ENCODE results near the gene IFT122.
"Not testable (repeated sequence)": the region's sequence is repeated elsewhere in the genome, so short reads cannot be mapped to it uniquely, and the experiment has no call there.

IFT122 gene

DNA sequence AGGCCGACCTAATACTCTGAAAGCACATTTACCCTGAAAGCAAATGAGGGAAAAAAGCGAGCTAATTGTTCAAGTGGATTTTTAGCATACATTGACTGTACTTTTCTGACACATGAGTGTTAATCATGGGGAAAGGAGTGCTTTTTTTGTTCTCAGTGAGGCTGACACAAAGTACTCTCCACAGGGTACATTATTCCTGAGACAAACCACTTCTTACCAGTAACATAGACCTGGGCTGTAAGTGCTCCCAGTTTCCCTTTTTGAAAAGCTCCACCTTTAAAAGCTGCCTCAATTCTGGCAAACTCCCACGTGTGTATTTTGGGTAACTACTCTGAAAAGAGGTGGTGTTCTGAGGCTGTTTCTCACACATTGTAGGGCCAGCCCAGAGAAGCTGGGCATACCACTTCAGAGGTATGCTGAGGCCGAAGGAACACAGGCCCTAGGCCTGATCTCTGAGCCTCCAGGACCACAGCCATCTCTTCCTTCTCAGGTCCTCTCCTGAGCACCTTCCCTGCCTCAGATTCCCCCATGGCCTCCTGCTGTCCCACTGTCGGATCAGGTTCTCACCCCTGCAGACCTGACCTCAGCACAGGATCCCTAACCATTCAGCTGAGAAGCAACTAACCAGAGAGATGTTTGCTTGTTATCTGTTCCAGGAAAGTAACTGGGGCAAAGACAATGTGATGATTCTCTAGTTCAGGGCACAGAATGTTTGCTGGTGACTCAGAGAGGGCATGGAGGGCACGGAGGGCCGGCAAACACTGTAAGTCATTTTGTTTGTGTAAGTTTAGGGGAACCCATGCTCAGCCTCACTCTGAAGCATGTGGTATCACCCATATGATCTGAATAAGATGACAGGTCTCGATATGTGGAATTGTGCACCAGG, 58.8 kb downstream of the IFT122 start:
- FAIRE-seq: not testable (repeated sequence)

DNA sequence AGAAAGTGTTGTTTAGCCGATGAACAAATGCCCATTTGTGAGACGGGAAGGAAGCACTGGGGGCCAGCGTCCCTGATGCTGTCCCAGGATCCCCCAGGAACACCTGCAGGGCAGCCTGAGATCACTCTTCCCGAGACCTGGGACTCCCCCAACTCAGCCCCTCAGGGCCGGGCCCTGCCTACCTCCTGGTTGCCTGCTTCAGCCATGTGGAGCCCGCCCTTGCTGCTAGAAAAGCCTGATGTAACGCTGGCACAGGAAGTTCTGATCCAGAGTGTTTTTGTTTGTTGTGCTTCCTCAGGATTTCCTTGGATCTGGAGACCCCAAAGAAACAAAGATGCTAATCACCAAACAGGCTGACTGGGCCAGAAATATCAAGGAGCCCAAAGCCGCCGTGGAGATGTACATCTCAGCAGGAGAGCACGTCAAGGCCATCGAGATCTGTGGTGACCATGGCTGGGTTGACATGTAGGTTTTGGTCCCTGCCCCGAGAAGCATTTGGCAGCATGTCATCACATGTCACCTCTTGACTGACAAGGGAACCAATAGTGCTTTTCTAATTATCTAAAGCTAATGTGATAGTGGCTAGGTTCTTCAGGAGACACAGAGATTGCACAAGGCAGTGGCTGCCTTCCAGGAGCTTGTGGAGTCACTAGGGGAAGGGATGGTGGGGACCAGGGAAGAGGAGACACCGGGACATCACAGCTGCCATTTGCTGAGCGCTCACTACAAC, 59.7 kb downstream of the IFT122 start:
- not testable (repeated sequence) for FAIRE-seq

DNA sequence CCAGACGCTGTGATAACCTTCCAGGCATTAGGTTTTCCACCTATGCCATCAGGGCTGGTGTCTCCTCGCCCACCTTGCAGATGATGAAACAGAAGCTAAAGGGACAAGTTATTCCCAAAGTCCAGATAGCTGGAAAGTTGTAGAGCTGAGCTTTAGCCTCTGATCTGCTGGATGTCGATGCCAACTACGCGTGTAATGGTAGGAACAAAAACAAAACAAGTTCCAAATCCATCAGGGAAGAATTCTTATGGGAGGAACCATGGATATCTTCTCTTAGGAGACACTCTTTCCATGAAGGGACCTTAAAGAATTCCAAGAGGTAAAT, 60.3 kb downstream of the IFT122 start:
- no peak for FAIRE-seq

DNA sequence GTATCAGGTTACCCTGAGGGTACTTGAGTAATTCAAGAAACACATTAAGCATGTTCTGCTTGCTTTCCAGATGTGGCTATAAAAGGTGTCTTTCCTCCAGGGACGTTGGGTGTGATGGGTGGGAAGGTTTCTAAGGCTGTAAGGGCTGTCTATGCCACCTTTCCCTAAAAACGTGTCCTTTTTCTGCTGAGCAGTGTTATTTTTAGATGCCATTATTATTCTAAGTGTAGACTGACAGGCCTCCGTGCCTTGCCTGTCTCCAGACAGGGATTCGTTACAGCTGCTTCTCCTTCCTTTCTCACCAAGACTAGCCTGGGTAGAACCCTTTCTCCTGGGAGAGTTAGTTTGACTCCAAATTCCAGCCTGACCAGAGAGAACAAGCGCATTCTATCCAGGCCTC, 61.6 kb downstream of the IFT122 start:
- no peak for FAIRE-seq

DNA sequence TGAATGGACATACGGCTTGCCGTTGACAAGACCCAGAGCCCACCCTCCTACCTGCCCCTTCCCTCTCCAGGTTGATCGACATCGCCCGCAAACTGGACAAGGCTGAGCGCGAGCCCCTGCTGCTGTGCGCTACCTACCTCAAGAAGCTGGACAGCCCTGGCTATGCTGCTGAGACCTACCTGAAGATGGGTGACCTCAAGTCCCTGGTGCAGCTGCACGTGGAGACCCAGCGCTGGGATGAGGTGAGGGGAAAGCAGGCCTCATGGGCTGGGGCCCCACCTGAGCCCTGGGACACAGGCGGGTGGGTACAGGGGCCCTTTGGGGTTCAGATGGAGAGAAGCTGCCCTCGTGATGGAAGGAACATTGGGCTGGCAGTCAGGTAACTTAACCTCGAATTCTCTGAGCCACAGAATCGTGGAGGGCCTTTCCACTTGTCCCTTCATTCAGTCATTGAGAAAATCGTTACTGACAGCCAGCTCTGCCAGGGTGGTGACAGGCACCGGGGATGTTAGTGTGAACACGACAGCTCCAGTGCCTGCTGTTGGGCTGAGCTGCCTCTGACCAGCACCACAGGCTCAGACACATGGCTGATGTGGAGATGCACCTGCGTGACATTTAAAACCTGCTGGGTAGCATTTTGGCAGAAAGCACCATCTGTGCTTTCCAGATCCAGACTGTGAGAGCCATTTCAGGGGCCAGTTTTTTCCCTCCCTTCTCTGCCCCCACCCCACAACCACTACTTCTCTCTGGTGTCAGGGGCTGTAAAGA, 62.8 kb downstream of the IFT122 start:
- FAIRE-seq: no peak

DNA sequence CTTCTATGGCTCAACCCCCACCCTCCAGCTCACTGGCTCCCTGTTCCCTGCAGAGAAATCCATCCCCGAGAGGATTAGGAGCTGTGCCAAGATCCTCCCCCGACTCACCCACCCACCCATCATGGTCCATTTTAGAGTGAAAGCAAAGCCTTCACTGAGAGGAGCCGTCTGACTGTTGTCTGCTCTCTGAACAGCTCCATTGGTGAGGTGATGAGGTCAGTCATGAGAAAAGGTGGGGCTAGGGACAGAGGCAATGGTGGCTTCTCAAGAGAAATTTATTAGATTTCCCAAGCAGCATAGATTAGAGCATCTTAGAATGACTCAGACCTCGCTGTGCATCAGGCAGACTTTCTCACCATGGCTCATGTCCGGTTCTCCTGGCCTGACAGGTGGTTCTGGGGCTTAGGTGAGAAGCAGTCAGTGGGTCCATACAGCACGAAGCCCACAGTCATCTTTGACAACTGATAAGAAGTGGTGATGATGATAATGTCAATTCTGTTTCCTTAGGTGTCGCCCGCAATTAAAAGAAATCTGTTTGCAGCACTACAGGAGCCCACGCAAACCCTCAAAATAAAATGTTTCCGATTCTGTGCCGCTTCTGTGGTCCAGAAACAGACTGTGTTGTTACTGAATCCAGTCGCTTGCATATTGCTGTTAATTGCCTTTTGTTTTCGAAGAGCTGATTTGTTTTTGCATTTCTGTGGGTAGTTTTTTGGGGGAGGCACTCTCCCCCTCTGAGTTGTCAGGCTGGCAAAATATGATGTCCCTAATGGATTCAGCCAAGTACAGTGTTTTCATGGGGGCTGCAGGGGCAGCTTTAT, 63.7 kb downstream of the IFT122 start:
- no peak for FAIRE-seq

DNA sequence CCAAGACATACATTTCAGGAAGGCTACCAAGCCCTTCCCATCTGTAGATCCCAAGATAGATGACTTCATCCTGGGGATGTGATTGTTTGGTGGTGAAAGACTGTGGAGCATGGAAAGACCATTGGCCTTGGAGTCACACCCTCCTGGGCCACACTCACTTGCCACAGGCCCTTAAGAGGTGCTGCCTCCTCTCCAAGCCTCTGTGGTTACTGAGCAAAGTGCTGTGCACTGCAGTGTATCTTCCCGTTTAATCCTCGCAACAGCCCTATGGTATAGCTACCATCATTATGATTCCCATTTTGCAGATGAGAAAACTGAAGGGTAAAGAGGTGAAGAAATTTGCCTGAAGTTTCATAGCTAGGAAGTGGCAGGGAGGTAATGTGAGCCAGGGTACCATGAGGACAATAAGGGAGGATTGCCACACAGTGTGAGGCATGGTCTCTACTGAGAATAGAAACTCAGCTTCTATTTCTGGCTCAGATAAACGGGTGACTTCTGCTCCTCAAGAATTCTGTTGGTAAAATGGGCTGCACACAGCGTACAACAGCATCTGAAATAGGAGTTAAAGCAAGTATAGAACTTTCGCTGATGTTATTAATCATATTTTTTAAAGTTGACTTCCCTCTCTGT, 64.6 kb downstream of the IFT122 start:
- FAIRE-seq: no peak

DNA sequence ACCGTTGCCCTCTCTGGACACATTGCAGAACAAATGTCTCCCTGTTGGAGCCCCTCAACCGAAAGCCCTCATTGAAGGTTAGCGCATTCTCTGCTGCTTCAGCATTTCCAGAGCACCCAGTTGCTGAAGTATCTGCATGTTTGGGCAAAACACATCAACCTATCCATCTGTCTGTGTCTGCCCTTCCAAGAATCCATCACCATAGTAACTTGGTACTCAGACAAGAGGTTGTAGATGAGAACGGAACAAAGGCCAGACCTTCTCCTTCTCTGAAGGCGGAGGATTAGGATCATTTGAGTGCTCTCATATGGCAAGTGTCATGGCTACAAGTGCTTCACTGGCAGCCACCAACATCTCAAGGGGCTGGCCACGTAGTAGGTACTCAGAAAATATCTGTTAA, 65.3 kb downstream of the IFT122 start:
- FAIRE-seq: no peak

DNA sequence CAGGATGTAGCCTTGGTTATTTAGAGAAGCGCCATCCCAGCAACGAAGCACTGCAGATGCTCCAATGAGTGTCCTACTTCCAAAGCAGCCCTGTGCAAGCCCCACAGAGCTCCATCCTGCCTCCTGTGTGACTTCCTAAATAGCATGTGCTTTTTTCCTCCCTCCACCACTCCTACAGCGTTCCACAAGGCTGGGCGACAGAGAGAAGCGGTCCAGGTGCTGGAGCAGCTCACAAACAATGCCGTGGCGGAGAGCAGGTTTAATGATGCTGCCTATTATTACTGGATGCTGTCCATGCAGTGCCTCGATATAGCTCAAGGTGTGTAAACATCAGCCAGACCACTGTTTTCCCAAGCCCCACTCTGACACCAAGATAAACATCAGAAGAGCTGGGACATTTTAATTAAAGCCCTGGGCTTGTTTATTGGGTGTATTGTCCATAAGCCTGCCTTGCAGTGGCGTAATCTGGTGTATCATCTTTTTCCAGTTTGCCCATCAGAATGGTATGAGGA, 66.3 kb downstream of the IFT122 start:
- FAIRE-seq: no peak

DNA sequence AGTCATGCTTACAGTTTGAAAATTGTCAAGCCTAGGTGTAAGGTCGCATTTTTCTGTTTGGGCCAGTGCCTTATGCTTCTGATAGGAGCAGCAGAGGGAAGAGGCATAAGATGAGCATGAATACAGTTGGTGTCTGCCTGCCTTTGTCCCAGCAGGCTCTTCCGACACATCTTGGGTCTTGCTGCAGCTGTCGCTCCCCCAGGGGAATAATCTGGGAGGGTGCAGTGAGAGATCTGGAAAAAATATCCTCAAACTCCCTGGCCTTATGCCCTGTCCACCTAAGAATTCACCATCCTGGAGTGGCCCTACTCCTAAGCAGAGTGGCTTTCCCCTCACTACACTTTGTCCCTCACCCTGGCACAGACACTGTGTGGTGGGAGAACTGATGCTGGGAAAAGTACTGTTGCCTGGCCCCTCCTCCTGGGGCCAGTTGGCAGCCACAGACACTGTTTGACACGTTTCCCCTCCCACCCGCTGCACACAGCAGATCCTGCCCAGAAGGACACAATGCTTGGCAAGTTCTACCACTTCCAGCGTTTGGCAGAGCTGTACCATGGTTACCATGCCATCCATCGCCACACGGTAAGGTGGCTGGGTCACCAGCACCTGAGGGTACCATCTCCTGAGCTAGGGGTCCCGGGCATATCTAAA, 67.3 kb downstream of the IFT122 start:
- FAIRE-seq: no peak

DNA sequence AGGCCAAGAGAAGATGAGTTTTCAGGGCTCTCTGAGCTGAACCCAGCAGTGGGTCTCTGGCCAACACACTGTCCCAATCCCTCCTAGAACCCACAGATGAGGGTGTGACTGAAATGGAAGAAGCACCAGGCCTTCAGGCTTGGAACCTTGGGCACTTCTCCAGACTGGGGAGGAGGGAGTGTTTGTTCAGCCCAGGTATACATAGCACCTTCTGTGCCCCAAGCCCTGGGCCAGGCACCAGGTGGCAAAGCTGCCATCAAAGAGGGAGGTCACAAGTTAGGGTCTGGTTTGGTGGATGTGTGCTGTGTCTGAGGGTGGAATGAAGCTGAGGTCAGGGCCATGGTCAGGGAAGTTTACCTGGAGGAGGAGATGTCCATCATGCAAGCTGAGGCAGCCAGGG, 72.6 kb downstream of the IFT122 start:
- no peak for FAIRE-seq

DNA sequence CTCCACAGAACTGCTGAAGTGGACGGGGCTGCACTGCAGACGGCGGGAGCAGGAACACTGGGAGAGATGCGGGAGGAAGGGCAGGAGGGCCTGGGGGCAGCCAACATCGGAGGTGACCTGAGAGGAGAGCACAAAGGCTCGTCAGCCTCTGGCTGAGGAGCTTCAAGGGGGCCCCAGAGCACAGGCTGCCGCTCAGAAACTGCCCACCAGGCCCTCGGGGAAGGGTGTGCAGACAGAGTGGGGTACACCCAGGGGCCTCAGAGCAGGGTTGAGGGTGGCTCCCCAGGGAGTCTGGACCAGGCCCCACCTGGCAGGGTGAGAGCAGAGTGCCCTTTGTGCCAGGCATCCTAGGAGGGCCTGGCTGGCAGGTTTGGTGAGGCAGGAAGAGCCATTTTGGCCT, 73.7 kb downstream of the IFT122 start:
- FAIRE-seq: no peak

DNA sequence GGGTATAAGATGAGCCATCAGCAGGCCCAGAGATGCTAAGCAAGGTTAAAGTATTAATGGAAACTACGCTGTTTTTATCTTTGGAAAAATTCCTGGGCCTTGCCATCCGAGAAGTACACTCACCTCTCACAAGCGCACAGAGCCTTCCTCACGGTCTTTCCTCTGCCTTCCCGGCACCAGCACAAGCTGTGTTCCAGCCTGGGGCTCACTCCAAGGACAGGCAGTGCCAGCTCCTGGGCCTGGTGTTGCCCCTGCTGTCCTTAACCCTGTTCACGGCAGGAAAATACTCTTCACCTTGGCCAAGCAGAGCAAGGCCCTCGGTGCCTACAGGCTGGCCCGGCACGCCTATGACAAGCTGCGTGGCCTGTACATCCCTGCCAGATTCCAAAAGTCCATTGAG, 74.1 kb downstream of the IFT122 start:
- FAIRE-seq: no peak

DNA sequence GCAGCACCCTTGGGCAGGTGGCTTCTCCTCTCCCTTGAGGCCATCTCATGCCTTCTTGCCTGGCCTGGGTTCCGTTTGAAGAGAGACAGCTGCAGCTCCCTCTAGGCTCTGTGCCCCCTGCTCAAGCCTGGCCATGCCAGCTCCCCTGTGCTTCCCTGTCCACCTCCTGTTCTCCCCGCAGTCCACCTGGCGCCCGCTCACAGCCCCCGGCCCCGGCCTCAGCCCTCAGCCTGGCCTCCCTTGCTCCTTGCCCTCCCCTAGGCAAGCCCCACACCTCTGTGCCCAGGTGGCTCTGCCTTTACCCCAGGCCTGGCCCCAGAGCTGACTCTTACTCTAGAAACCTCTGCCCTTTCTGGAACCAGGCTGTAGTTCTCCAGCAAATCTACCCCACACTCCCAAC, 74.5 kb downstream of the IFT122 start:
- no peak for FAIRE-seq

DNA sequence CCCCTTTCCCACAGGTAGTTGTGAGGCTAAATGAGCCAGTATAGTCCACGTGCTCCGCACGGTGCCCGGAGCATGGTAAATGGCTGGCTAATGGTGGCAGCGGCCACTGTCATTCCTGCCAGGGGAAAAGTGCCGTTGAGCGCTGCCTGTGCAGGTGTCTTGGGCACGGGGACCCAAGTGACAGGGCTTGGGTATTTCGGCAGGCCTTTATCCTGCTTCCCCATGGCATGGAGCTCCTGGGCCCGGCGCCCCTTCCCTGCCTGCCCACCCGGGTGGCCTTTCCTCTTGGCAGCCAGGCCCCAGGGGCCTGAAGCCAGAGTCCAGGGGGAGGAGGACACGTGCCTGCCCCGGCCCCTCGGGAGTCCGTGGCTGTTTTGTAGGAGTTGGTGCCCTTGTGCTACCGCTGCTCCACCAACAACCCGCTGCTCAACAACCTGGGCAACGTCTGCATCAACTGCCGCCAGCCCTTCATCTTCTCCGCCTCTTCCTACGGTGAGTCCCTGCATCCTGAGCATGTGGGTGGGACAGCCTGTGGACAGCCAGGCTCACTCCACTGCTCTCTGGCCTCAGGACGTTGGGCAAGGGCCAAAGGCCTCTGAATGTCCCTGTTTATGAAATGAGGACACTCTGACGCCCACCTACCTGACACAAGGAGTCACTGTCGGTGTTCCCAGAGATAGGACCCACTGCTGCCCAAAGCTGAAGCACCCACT, 75.2 kb downstream of the IFT122 start:
- not testable (repeated sequence) for FAIRE-seq

DNA sequence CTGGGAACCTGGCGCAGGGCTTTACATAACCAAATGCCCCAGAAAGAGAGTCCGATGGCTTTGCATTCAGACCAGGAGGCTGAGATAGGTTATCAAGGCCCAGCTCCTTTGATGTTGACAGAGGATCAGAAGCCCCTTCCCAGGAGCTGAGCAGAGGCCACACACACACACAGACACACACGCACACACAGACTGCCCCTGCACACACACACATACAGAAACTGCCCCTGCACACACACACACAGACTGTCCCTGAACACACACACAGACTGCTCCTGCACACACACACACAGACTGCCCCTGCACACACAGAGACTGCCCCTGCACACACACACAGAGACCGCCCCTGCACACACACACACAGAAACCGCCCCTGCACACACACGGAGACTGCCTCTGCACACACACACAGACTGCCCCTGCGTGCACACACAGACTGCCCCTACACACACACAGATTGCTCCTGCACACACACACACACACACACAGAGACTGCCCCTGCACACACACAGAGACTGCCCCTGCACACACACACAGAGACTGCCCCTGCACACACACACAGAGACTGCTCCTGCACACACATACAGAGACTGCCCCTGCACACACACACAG, 75.9 kb downstream of the IFT122 start:
- FAIRE-seq: not testable (repeated sequence)

DNA sequence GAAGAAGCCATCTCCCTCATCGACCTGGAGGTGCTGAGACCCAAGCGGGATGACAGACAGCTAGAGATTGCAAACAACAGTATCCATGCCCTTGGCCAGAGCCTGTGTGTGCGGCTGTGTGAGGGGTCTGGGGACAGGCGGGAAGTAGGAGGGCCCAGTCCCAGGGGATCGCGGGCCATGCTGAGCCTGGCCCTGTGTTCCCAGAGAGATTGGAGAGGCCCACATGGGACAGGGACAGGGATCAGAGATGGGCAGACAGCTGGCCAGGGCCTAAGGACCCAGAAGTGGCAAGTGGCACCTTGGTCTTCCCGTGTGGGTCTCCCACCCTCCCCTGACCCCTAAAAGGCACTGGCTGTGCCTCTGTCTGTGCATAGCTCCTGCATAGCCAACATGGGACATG, 77.5 kb downstream of the IFT122 start:
- FAIRE-seq: no peak

DNA sequence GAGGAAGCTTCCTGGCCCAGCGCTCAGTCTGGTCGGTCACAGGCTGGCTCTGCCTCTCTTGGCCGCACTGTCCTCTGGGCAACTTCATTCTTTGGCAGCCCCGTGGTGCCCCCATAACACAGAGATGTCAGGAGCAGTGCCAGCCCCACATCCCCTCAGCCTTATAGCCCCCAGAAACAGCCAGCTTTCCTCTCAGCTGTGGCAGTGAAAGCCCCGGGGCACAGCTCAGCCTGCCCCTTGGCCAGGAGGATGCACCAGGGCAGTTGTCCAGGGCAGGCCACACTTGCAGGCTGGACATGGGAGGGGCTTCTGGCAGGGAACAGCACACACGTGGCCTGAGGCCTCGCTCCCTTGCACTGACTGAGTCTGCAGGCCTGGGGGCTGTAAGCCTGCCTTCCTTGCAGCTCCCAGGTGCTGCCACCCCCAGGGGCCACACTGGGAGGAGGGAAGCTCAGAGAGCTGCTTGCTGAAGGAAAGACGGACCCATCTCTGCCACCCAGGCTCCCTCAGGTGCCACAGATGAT, 78.1 kb downstream of the IFT122 start:
- no peak for FAIRE-seq

DNA sequence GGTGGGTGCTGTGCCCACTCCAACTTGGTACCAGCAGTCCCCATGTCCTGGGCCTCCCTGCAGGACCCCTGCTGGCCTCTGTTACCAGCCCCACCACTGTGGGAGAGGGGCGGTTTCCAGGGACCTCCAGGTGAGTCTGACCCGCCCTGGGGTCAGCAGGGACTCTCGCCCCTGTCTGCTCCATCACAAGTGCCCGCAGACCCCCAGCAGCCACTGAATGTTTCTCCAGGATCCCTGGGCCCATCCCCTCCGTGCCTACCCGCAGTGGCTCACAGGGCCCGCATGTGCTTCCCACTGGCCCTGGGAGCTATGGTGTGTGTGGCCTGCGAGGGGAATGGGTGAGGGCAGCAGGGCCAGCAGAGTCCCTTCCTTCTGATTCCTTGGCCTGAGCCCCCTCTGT, 78.6 kb downstream of the IFT122 start:
- no peak for FAIRE-seq

DNA sequence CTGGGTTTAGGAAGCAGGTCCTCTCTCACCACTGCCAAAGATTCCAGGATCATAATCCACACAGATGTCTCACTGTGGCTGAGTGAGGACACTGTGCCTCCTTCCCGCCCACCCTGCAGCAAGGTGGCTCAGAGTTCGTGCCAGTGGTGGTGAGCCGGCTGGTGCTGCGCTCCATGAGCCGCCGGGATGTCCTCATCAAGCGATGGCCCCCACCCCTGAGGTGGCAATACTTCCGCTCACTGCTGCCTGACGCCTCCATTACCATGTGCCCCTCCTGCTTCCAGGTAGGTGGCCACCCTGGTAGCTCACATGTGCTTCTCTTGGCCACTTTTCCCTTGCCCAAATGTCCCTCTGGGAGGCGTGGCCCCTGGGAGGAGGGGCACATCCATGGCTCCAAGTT, 79.4 kb downstream of the IFT122 start:
- no peak for FAIRE-seq
